ENCODE results near the gene RAB6B.

Gene RAB6B

GRCh38 chr3:133895208-133896001 lies at the start of gene RAB6B:
RAB6B (minus strand) TSS chr3:133895882; CDS start chr3:133895466, 416 bp downstream.
- DNase-seq, result no peak

GRCh38 chr3:133944641-133945380 lies 49.1 kb upstream of the RAB6B start:
- DNase-seq, result no peak

- DNase-seq, result no peak
Measured at GRCh38 chr3:133944181-133944580, 48.5 kb upstream of the RAB6B start.

GRCh38 chr3:133943639-133944141 lies 48.0 kb upstream of the RAB6B start:
- no peak for DNase-seq

GRCh38 chr3:133943031-133943535 lies 47.4 kb upstream of the RAB6B start:
- no peak for DNase-seq

GRCh38 chr3:133941415-133941821 lies 45.7 kb upstream of the RAB6B start:
- no peak for DNase-seq

GRCh38 chr3:133940536-133940935 lies 44.9 kb upstream of the RAB6B start:
- no peak for DNase-seq

- no peak for DNase-seq
Measured at GRCh38 chr3:133939463-133939835, 43.8 kb upstream of the RAB6B start.

- DNase-seq, result no peak
Measured at GRCh38 chr3:133938770-133939462, 43.2 kb upstream of the RAB6B start.

GRCh38 chr3:133937756-133938601 lies 42.3 kb upstream of the RAB6B start:
- DNase-seq, result no peak

- no peak for DNase-seq
Measured at GRCh38 chr3:133937061-133937686, 41.5 kb upstream of the RAB6B start.

GRCh38 chr3:133935843-133936769 lies 40.4 kb upstream of the RAB6B start:
- no peak for DNase-seq

- DNase-seq, result no peak
Measured at GRCh38 chr3:133934996-133935842, 39.5 kb upstream of the RAB6B start.

- no peak for DNase-seq
Measured at GRCh38 chr3:133934073-133934970, 38.6 kb upstream of the RAB6B start.

GRCh38 chr3:133933097-133934024 lies 37.7 kb upstream of the RAB6B start:
- no peak for DNase-seq

- no peak for DNase-seq
Measured at GRCh38 chr3:133932009-133932408, 36.3 kb upstream of the RAB6B start.

- no peak for DNase-seq
Measured at GRCh38 chr3:133931084-133931483, 35.4 kb upstream of the RAB6B start.

Data from CD4-positive, alpha-beta T cell treated with Interleukin-4 for 1 hour (primary cell).